DMS79 treated with DMSO at 0.1 percent for 48 hours (cell line): ENCODE measurements around the gene CST8.

Source experiments
- DNase-seq: peaks from one replicate; lab custom pipeline; 2025; lab: John Stamatoyannopoulos, UW

The CST8 gene

GRCh38 chr20:23476015-23476754, 14.7 kb upstream of the CST8 start:
- DNase-seq = no peak

- no peak for DNase-seq
These were observed 13.7 kb upstream of the CST8 start for GRCh38 chr20:23477223-23477622.

GRCh38 chr20:23479043-23479442, 11.9 kb upstream of the CST8 start:
- no peak for DNase-seq

GRCh38 chr20:23482138-23482537, 8.8 kb upstream of the CST8 start:
- DNase-seq = no peak

- no peak for DNase-seq
These were observed 6.8 kb upstream of the CST8 start for GRCh38 chr20:23484081-23484480.

GRCh38 chr20:23488470-23488869, 2.4 kb upstream of the CST8 start:
- no peak for DNase-seq

GRCh38 chr20:23488996-23489395, 1.9 kb upstream of the CST8 start:
- no peak for DNase-seq

- no peak for DNase-seq
These were observed 1.4 kb downstream of the CST8 start for GRCh38 chr20:23492292-23492691.

- DNase-seq = no peak
These were observed 2.4 kb downstream of the CST8 start for GRCh38 chr20:23493172-23493772.

GRCh38 chr20:23497536-23497935, 6.6 kb downstream of the CST8 start:
- no peak for DNase-seq

GRCh38 chr20:23501926-23502325, 11.0 kb downstream of the CST8 start:
- DNase-seq = no peak

GRCh38 chr20:23503649-23504048, 12.7 kb downstream of the CST8 start:
- no peak for DNase-seq

- no peak for DNase-seq
These were observed 16.4 kb downstream of the CST8 start for GRCh38 chr20:23507346-23507745.

GRCh38 chr20:23508449-23509229, 17.7 kb downstream of the CST8 start:
- DNase-seq = no peak

- no peak for DNase-seq
These were observed 18.5 kb downstream of the CST8 start for GRCh38 chr20:23509247-23509913.

- no peak for DNase-seq
These were observed 19.2 kb downstream of the CST8 start for GRCh38 chr20:23510000-23510590.

- DNase-seq = no peak
These were observed 22.2 kb downstream of the CST8 start for GRCh38 chr20:23513164-23513563.

GRCh38 chr20:23514848-23515247, 23.9 kb downstream of the CST8 start:
- no peak for DNase-seq

GRCh38 chr20:23515250-23515939, 24.5 kb downstream of the CST8 start:
- no peak for DNase-seq

GRCh38 chr20:23517719-23518118, 26.8 kb downstream of the CST8 start:
- no peak for DNase-seq

GRCh38 chr20:23519556-23519955, 28.6 kb downstream of the CST8 start:
- DNase-seq = no peak

- no peak for DNase-seq
These were observed 29.3 kb downstream of the CST8 start for GRCh38 chr20:23520185-23520584.
